SK-N-SH treated with all-trans-retinoic acid at 6 μM for 48 hours (cell line): ENCODE results near the gene MYOM1.

Experiments
- ATAC-seq: fragments of 200-7000 bp; cut with Tn5 transposase; 3 replicates; pipeline ENCODE4 v1.9.1; 2020; ENCODE audit warnings: mild to moderate bottlenecking, moderate library complexity
- ARNTL ChIP-seq: fragments of 450-650 bp; formaldehyde crosslinking; IDR thresholded peaks from 2 replicates; pipeline ENCODE4 v1.5.0; 2020; ENCODE audit warnings: low read depth, mild to moderate bottlenecking, moderate library complexity, borderline replicate concordance
- BACH2 ChIP-seq: fragments of 250-450 bp; sonication (Bioruptor Pico); IDR thresholded peaks from 2 replicates; pipeline ENCODE4 v1.9.0; 2021; ENCODE audit warnings: mild to moderate bottlenecking, borderline replicate concordance
- CSDC2 ChIP-seq: fragments of 250-450 bp; sonication (Bioruptor Pico); IDR thresholded peaks from 2 replicates; pipeline ENCODE4 v1.5.0; 2020; ENCODE audit warnings: mild to moderate bottlenecking, moderate library complexity
- ESRRG ChIP-seq: fragments of 250-450 bp; sonication (Bioruptor Pico); IDR thresholded peaks from 2 replicates; pipeline ENCODE4 v1.6.1; 2021; ENCODE audit warnings: mild to moderate bottlenecking
- GLIS3 ChIP-seq: fragments of 250-450 bp; sonication (Bioruptor Pico); IDR thresholded peaks from 2 replicates; pipeline ENCODE4 v1.5.0; 2020; ENCODE audit warnings: mild to moderate bottlenecking, moderate library complexity
- ISL1 ChIP-seq: fragments of 250-450 bp; sonication (Bioruptor Pico); IDR thresholded peaks from 2 replicates; pipeline ENCODE4 v2.1.2; 2022; ENCODE audit warnings: mild to moderate bottlenecking, moderate library complexity
- OSR1 ChIP-seq: fragments of 250-450 bp; sonication (Bioruptor Pico); IDR thresholded peaks from 2 replicates; pipeline ENCODE4 v1.8.0; 2022; ENCODE audit warnings: moderate library complexity, mild to moderate bottlenecking, inconsistent platforms
- PPARA ChIP-seq: fragments of 250-450 bp; sonication (Bioruptor Pico); IDR thresholded peaks from 2 replicates; pipeline ENCODE4 v1.5.0; 2020; ENCODE audit warnings: mild to moderate bottlenecking, borderline replicate concordance
- RARB ChIP-seq: fragments of 250-450 bp; sonication (Bioruptor Pico); IDR thresholded peaks from 2 replicates; pipeline ENCODE4 v1.8.0; 2021; ENCODE audit warnings: mild to moderate bottlenecking, moderate library complexity
- SNAI2 ChIP-seq: fragments of 250-450 bp; sonication (Bioruptor Pico); IDR thresholded peaks from 2 replicates; pipeline ENCODE4 v1.5.0; 2020; ENCODE audit warnings: mild to moderate bottlenecking, moderate library complexity
- TCF4 ChIP-seq: fragments of 250-450 bp; sonication (Bioruptor Pico); IDR thresholded peaks from 2 replicates; pipeline ENCODE4 v1.8.0; 2021; ENCODE audit warnings: mild to moderate bottlenecking, moderate library complexity, borderline replicate concordance
- TOX ChIP-seq: fragments of 250-450 bp; sonication (Bioruptor Pico); IDR thresholded peaks from 2 replicates; pipeline ENCODE4 v1.8.0; 2021; ENCODE audit warnings: mild to moderate bottlenecking, moderate library complexity, borderline replicate concordance
- ZC3H10 ChIP-seq: fragments of 250-450 bp; sonication (Bioruptor Pico); IDR thresholded peaks from 2 replicates; pipeline ENCODE4 v1.5.1; 2021; ENCODE audit warnings: mild to moderate bottlenecking, moderate library complexity
- ZFP3 ChIP-seq: fragments of 250-450 bp; sonication (Bioruptor Pico); IDR thresholded peaks from 2 replicates; pipeline ENCODE4 v1.5.0; 2020; ENCODE audit warnings: mild to moderate bottlenecking, moderate library complexity
- ZNF565 ChIP-seq: fragments of 450-650 bp; formaldehyde crosslinking; conservative IDR thresholded peaks from 2 replicates; pipeline ENCODE4 v1.5.0; 2020; ENCODE audit warnings: low read depth, mild to moderate bottlenecking, moderate library complexity
- ZNF70 ChIP-seq: fragments of 450-650 bp; formaldehyde crosslinking; IDR thresholded peaks from 2 replicates; pipeline ENCODE4 v1.5.0; 2020; ENCODE audit warnings: mild to moderate bottlenecking, moderate library complexity
- ZNF8 ChIP-seq: fragments of 450-650 bp; formaldehyde crosslinking; IDR thresholded peaks from 2 replicates; pipeline ENCODE4 v1.5.0; 2020; ENCODE audit warnings: mild to moderate bottlenecking, moderate library complexity
- TF ChIP-seq, protein P1 (sequence below): fragments of 250-450 bp; sonication (Bioruptor Pico); IDR thresholded peaks from 2 replicates; pipeline ENCODE4 v1.8.0; 2020; ENCODE audit warnings: mild to moderate bottlenecking, moderate library complexity, borderline replicate concordance
- TF ChIP-seq, protein P2 (sequence below): fragments of 250-450 bp; sonication (Bioruptor Pico); IDR thresholded peaks from 2 replicates; pipeline ENCODE4 v1.5.1; 2020; ENCODE audit warnings: low read depth, mild to moderate bottlenecking, moderate library complexity
- TF ChIP-seq, protein P3 (sequence below): fragments of 250-450 bp; sonication (Bioruptor Pico); IDR thresholded peaks from 2 replicates; pipeline ENCODE4 v1.8.0; 2021; ENCODE audit warnings: low read depth, mild to moderate bottlenecking, moderate library complexity, borderline replicate concordance
- TF ChIP-seq, protein P4 (sequence below): fragments of 250-450 bp; sonication (Bioruptor Pico); IDR thresholded peaks from 2 replicates; pipeline ENCODE4 v1.5.0; 2020; ENCODE audit warnings: mild to moderate bottlenecking, moderate library complexity

Gene MYOM1

DNA sequence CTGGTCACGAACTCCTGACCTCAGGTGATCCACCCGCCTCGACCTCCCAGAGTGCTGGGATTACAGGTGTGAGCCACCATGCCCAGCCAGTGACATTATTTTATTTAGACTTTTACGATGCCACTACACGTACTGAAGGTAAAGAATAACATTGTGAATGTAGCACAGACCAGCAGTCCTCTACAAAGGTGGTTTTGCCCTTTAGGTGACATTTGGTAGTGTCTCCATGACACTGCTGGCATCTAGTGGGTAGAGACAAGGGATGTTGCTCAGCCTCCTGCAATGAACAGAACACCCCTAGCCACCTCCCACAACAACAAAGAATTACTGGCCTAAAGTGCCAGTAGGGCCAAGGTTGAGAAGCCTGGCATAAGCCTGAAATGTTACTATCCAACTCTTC lies 69.5 kb downstream of the MYOM1 start:
- ATAC-seq: no peak

DNA sequence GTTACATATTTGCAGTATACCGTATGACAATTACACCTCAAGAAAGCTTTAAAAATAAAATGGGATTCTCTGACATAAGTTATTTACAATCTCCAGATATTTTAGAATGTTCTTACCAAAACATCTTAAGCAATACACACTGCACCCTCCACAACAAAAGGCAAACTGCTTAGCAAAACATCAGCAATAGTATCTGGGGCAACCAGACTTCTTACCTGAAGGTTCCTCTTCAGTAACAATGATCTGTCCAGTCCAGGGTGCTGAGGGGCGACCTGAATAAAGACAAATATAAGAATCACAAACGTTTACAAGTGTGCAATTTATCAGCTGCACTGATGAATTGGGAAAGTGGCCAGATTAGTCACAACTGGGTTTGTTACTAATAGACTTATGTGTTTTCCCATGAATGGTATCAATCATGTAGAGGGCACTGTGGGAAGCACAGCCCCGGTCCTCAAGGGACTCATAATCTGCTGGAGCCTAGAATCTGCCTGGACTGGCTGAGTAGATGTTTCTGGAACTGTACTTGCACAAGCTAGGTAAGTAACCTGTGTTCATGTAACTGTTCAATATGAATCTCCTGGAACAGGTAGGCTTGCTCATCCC lies 70.7 kb downstream of the MYOM1 start:
- 0 out of 3 replicates have a peak, but pooled peaks have one; percentile 21 for ATAC-seq
- TF ChIP-seq ARNTL (CRISPR knock-in tag) (no peak), ISL1 (CRISPR knock-in tag) (no peak), ZFP3 (CRISPR knock-in tag) (no peak), ZC3H10 (CRISPR knock-in tag) (no peak), RARB (CRISPR knock-in tag) (no peak), SNAI2 (CRISPR knock-in tag) (no peak), TCF4 (CRISPR knock-in tag) (no peak), TOX (CRISPR knock-in tag) (no peak), OSR1 (CRISPR knock-in tag) (no peak), ZNF565 (CRISPR knock-in tag) (no peak), GLIS3 (CRISPR knock-in tag) (no peak), ESRRG (CRISPR knock-in tag) (no peak), PPARA (CRISPR knock-in tag) (no peak), BACH2 (CRISPR knock-in tag) (no peak), ZNF8 (CRISPR knock-in tag) (no peak)
- TF ChIP-seq, protein P1, sequence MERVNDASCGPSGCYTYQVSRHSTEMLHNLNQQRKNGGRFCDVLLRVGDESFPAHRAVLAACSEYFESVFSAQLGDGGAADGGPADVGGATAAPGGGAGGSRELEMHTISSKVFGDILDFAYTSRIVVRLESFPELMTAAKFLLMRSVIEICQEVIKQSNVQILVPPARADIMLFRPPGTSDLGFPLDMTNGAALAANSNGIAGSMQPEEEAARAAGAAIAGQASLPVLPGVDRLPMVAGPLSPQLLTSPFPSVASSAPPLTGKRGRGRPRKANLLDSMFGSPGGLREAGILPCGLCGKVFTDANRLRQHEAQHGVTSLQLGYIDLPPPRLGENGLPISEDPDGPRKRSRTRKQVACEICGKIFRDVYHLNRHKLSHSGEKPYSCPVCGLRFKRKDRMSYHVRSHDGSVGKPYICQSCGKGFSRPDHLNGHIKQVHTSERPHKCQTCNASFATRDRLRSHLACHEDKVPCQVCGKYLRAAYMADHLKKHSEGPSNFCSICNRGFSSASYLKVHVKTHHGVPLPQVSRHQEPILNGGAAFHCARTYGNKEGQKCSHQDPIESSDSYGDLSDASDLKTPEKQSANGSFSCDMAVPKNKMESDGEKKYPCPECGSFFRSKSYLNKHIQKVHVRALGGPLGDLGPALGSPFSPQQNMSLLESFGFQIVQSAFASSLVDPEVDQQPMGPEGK: no peak
- TF ChIP-seq, protein P2, sequence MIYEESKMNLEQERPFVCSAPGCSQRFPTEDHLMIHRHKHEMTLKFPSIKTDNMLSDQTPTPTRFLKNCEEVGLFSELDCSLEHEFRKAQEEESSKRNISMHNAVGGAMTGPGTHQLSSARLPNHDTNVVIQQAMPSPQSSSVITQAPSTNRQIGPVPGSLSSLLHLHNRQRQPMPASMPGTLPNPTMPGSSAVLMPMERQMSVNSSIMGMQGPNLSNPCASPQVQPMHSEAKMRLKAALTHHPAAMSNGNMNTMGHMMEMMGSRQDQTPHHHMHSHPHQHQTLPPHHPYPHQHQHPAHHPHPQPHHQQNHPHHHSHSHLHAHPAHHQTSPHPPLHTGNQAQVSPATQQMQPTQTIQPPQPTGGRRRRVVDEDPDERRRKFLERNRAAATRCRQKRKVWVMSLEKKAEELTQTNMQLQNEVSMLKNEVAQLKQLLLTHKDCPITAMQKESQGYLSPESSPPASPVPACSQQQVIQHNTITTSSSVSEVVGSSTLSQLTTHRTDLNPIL (CRISPR knock-in tag): no peak
- TF ChIP-seq, protein P3, sequence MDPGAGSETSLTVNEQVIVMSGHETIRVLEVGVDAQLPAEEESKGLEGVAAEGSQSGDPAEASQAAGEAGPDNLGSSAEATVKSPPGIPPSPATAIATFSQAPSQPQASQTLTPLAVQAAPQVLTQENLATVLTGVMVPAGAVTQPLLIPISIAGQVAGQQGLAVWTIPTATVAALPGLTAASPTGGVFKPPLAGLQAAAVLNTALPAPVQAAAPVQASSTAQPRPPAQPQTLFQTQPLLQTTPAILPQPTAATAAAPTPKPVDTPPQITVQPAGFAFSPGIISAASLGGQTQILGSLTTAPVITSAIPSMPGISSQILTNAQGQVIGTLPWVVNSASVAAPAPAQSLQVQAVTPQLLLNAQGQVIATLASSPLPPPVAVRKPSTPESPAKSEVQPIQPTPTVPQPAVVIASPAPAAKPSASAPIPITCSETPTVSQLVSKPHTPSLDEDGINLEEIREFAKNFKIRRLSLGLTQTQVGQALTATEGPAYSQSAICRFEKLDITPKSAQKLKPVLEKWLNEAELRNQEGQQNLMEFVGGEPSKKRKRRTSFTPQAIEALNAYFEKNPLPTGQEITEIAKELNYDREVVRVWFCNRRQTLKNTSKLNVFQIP: no peak
- TF ChIP-seq, protein P4, sequence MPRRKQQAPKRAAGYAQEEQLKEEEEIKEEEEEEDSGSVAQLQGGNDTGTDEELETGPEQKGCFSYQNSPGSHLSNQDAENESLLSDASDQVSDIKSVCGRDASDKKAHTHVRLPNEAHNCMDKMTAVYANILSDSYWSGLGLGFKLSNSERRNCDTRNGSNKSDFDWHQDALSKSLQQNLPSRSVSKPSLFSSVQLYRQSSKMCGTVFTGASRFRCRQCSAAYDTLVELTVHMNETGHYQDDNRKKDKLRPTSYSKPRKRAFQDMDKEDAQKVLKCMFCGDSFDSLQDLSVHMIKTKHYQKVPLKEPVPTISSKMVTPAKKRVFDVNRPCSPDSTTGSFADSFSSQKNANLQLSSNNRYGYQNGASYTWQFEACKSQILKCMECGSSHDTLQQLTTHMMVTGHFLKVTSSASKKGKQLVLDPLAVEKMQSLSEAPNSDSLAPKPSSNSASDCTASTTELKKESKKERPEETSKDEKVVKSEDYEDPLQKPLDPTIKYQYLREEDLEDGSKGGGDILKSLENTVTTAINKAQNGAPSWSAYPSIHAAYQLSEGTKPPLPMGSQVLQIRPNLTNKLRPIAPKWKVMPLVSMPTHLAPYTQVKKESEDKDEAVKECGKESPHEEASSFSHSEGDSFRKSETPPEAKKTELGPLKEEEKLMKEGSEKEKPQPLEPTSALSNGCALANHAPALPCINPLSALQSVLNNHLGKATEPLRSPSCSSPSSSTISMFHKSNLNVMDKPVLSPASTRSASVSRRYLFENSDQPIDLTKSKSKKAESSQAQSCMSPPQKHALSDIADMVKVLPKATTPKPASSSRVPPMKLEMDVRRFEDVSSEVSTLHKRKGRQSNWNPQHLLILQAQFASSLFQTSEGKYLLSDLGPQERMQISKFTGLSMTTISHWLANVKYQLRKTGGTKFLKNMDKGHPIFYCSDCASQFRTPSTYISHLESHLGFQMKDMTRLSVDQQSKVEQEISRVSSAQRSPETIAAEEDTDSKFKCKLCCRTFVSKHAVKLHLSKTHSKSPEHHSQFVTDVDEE (CRISPR knock-in tag): no peak

More for the DNA sequence above, 69.5 kb downstream of the MYOM1 start:
- TF ChIP-seq ARNTL (CRISPR knock-in tag) (no peak), CSDC2 (CRISPR knock-in tag) (no peak), ZNF70 (CRISPR knock-in tag) (no peak), ISL1 (CRISPR knock-in tag) (no peak), ZNF565 (CRISPR knock-in tag) (no peak), ZNF8 (CRISPR knock-in tag) (no peak), PPARA (CRISPR knock-in tag) (no peak), ZFP3 (CRISPR knock-in tag) (no peak), GLIS3 (CRISPR knock-in tag) (no peak)
- TF ChIP-seq, protein P2 (CRISPR knock-in tag): no peak
